H1 (cell line): ENCODE data around the gene INTS6. TPM values are rescaled to one million over a fixed set of nuclear protein-coding genes. Genes with fewer than 3 reads are reported as not detected.
A peak's percentile ranks its signal among the peaks of the same experiment; 100 is the strongest.

Experiments used
- CTCF ChIA-PET: fragments of 300-600 bp; sonication (Branson Sonifier 250); formaldehyde crosslinking; loops from one replicate; lab custom pipeline; 2021; ENCODE audit not compliant: partially characterized antibody; lab: Charles Lee
- POLR2A ChIA-PET: fragments of 300-600 bp; sonication (Branson Sonifier 250); formaldehyde crosslinking; loops from one replicate; lab custom pipeline; 2021; ENCODE audit warnings: inconsistent platforms; ENCODE audit not compliant: partially characterized antibody; lab: Charles Lee
- DNase-seq, 2 experiments: peaks; one replicate each; pipeline versions ENCODE4 v3.0.0 to v3.0.0-alpha.2; 2010 to 2022; ENCODE audit warnings: low spot score in 2 of 2, low read depth in 1 of 2, mixed read lengths in 1 of 2
- FAIRE-seq: peaks from 2 replicates; lab custom pipeline; 2011; peaks lifted over from hg19 to GRCh38; lab: Jason Lieb, UNC
- H2AFZ ChIP-seq: 2 replicates; pipeline ENCODE4 v1.8.1; 2012; ENCODE audit warnings: low read length, inconsistent platforms
- H2AK5ac ChIP-seq: 2 replicates; pipeline ENCODE4 v1.6.1; 2013; ENCODE audit warnings: low read depth, low read length
- H2BK120ac ChIP-seq: replicated peaks from 2 replicates; pipeline ENCODE3; 2013; ENCODE audit warnings: low read depth, low read length, inconsistent platforms
- H2BK12ac ChIP-seq: 2 replicates; pipeline ENCODE4 v1.6.1; 2013; ENCODE audit warnings: low read depth, low read length
- H2BK15ac ChIP-seq: 2 replicates; pipeline ENCODE4 v1.6.1; 2013; ENCODE audit warnings: low read length
- H2BK20ac ChIP-seq: 2 replicates; pipeline ENCODE4 v1.6.1; 2013; ENCODE audit warnings: low read length
- H2BK5ac ChIP-seq: 2 replicates; pipeline ENCODE4 v1.6.1; 2013; ENCODE audit warnings: low read depth, low read length
- H3K14ac ChIP-seq: 2 replicates; pipeline ENCODE4 v1.6.1; 2013; ENCODE audit warnings: inconsistent platforms; ENCODE audit not compliant: insufficient read length
- H3K18ac ChIP-seq: 2 replicates; pipeline ENCODE4 v1.6.1; 2013; ENCODE audit warnings: low read length; ENCODE audit errors: extremely low read depth
- H3K23ac ChIP-seq: 2 replicates; pipeline ENCODE4 v1.6.1; 2013; ENCODE audit warnings: inconsistent platforms; ENCODE audit not compliant: insufficient read length
- H3K23me2 ChIP-seq: 2 replicates; pipeline ENCODE4 v1.6.1; 2013; ENCODE audit warnings: low read depth, low read length
- H3K27ac ChIP-seq: 2 replicates; pipeline ENCODE4 v1.6.1; 2011; ENCODE audit warnings: low read depth, low read length, inconsistent platforms
- H3K27me3 ChIP-seq, 4 experiments: replicated peaks in 1 of 4; 1 replicate in 1 of 4; 2 replicates in 3 of 4; pipeline versions ENCODE4 v1.6.1 to v1.8.1; 2011 to 2013; ENCODE audit warnings: low read length in 3 of 4, mild to moderate bottlenecking in 3 of 4, inconsistent platforms in 2 of 4, mixed read lengths in 2 of 4, moderate library complexity in 1 of 4; ENCODE audit not compliant: control insufficient read depth in 3 of 4, insufficient read depth in 3 of 4; ENCODE audit errors: extremely low read depth in 1 of 4
- H3K36me3 ChIP-seq, 4 experiments: 2 replicates each; pipeline versions ENCODE4 v1.6.1 to v1.8.1; 2011 to 2013; ENCODE audit warnings: mild to moderate bottlenecking in 4 of 4, low read length in 3 of 4, moderate library complexity in 2 of 4, control low read depth in 1 of 4, inconsistent platforms in 1 of 4; ENCODE audit not compliant: insufficient read depth in 4 of 4, control insufficient read depth in 2 of 4
- H3K4ac ChIP-seq: replicated peaks from 2 replicates; pipeline ENCODE3; 2013; ENCODE audit warnings: low read length, low read depth, mixed read lengths, inconsistent platforms; ENCODE audit not compliant: insufficient read length
- H3K4me1 ChIP-seq, 4 experiments: replicated peaks in 1 of 4; 1 replicate in 1 of 4; 2 replicates in 3 of 4; pipeline versions ENCODE4 v1.6.1 to v1.8.1; 2011 to 2013; ENCODE audit warnings: low read length in 3 of 4, inconsistent platforms in 2 of 4, mixed read lengths in 1 of 4; ENCODE audit not compliant: insufficient read depth in 4 of 4, control insufficient read depth in 3 of 4
- H3K4me2 ChIP-seq, 2 experiments: 2 replicates each; pipeline versions ENCODE4 v1.6.1 to v1.8.1; 2011 to 2013; ENCODE audit warnings: low read depth in 2 of 2, low read length in 2 of 2, control low read depth in 1 of 2, inconsistent platforms in 1 of 2, mild to moderate bottlenecking in 1 of 2; ENCODE audit not compliant: insufficient read depth in 1 of 2
- H3K4me3 ChIP-seq, 4 experiments: fragments of 200-600, 300-600 bp in 1 of 4; sonication (generic), shearing (Covaris generic), sonication (Bioruptor Twin) in 1 of 4; 2 replicates each; pipeline versions ENCODE4 v1.5.1 to v1.8.1; 2011 to 2016; ENCODE audit warnings: low read length in 4 of 4, low read depth in 3 of 4, control low read depth in 2 of 4, inconsistent platforms in 2 of 4, mild to moderate bottlenecking in 2 of 4, mixed read lengths in 1 of 4, moderate library complexity in 1 of 4; ENCODE audit not compliant: insufficient read depth in 2 of 4; ENCODE audit errors: extremely low read depth in 1 of 4
- H3K56ac ChIP-seq: replicated peaks from 2 replicates; pipeline ENCODE3; 2013; ENCODE audit warnings: low read depth, mild to moderate bottlenecking, mixed read lengths, low read length, inconsistent platforms; ENCODE audit not compliant: insufficient read length
- H3K79me1 ChIP-seq: 2 replicates; pipeline ENCODE4 v1.6.1; 2013; ENCODE audit warnings: low read depth, low read length, control low read depth
- H3K79me2 ChIP-seq, 2 experiments: 2 replicates each; pipeline versions ENCODE4 v1.6.1 to v1.8.1; 2012 to 2013; ENCODE audit warnings: low read length in 2 of 2, mild to moderate bottlenecking in 2 of 2, inconsistent platforms in 1 of 2; ENCODE audit not compliant: insufficient read depth in 2 of 2, control insufficient read depth in 1 of 2
- H3K9ac ChIP-seq, 4 experiments: replicated peaks in 1 of 4; 1 replicate in 1 of 4; 2 replicates in 3 of 4; pipeline versions ENCODE4 v1.6.1 to v1.8.1; 2011 to 2013; ENCODE audit warnings: low read depth in 3 of 4, low read length in 3 of 4, control low read depth in 2 of 4, mild to moderate bottlenecking in 2 of 4, moderate library complexity in 2 of 4, inconsistent platforms in 1 of 4; ENCODE audit errors: extremely low read depth in 1 of 4
- H3K9me3 ChIP-seq, 2 experiments: 2 replicates each; pipeline versions ENCODE4 v1.6.1 to v1.8.1; 2012 to 2013; ENCODE audit warnings: mild to moderate bottlenecking in 2 of 2, moderate library complexity in 2 of 2, control low read depth in 1 of 2, inconsistent platforms in 1 of 2, low read depth in 1 of 2, low read length in 1 of 2, mixed read lengths in 1 of 2; ENCODE audit not compliant: insufficient read depth in 2 of 2
- H4K20me1 ChIP-seq, 2 experiments: replicated peaks in 1 of 2; 2 replicates each; pipeline versions ENCODE3 to v1.8.1; 2011 to 2013; ENCODE audit warnings: inconsistent platforms in 2 of 2, low read length in 2 of 2, mild to moderate bottlenecking in 1 of 2; ENCODE audit not compliant: insufficient read depth in 2 of 2, control insufficient read depth in 1 of 2
- H4K5ac ChIP-seq: 2 replicates; pipeline ENCODE4 v1.6.1; 2013; ENCODE audit warnings: low read length, low read depth, mixed read lengths, inconsistent platforms; ENCODE audit not compliant: insufficient read length
- H4K8ac ChIP-seq: 2 replicates; pipeline ENCODE4 v1.8.0; 2013; ENCODE audit warnings: mild to moderate bottlenecking, moderate library complexity, low read length, inconsistent platforms; ENCODE audit not compliant: insufficient read depth; ENCODE audit errors: extremely low read depth
- H4K91ac ChIP-seq: replicated peaks from 2 replicates; pipeline ENCODE3; 2013; ENCODE audit warnings: low read length, mixed read lengths, inconsistent platforms; ENCODE audit not compliant: insufficient read length
- CEBPB ChIP-seq: IDR thresholded peaks from 2 replicates; pipeline ENCODE4 v1.6.1; 2012; ENCODE audit warnings: low read depth, low read length
- NRF1 ChIP-seq: IDR thresholded peaks from 2 replicates; pipeline ENCODE4 v1.6.1; 2011; ENCODE audit warnings: mild to moderate bottlenecking, low read depth, low read length, improper control_type of control experiment
- WGBS, 2 experiments: shearing (Covaris generic) in 1 of 2; methylation state at CpG; one replicate each; pipeline versions ENCODE4 v1.1.6 to v1.1.7; 2013 to 2015; ENCODE audit warnings: low lambda C conversion rate in 2 of 2, mixed read lengths in 2 of 2, inconsistent platforms in 1 of 2, low coverage in 1 of 2, missing lambda C conversion rate in 1 of 2; ENCODE audit not compliant: insufficient replicate concordance in 2 of 2, insufficient coverage in 1 of 2, insufficient read length in 1 of 2; ENCODE audit errors: extremely low coverage in 1 of 2, missing lambda C conversion rate in 1 of 2; 5-methylcytosine and 5-hydroxymethylcytosine counted together
- polyA plus RNA-seq, 7 experiments: library from polyadenylated mRNA; depleted of rRNA in 3 of 7; stranded (reverse) in 5 of 7; unstranded in 2 of 7; fragments of >200 nt in 5 of 7; fragments of 200-250 nt in 2 of 7; gene quantifications; 1 replicate in 5 of 7; 2 replicates in 1 of 7; 4 replicates in 1 of 7; pipeline versions ENCODE4 v1.2.1 to v1.2.3, GENCODE V29; 2011 to 2013; ENCODE audit warnings: missing spikeins in 2 of 7, mixed read lengths in 2 of 7
- total RNA-seq: library from RNA; stranded (reverse); fragmentation: NEBNext Ultra II Directional; extraction: Animal tissue kit (Norgen Biotek cat#: 25700); gene quantifications from 2 replicates; pipeline ENCODE4 v1.2.1, GENCODE V29; 2021

The INTS6 gene
- total and polyA plus RNA-seq, 2 of the 8 experiments (the other 6 are each of a cell fraction or from before 2014, with no cell fraction given) = 12.6 to 42.8 TPM

- no peak overlapping the region for H3K27ac ChIP-seq
- no peaks in the 10 kb centered on the region for H3K23me2 ChIP-seq
- no peak overlapping the region for H2BK5ac ChIP-seq
- H3K36me3 ChIP-seq = peaks cover 0 to 8% (median 0%) of the 10 kb centered on the region in 4 experiments; a peak in 2 of 8 replicates
- ChIA-PET POLR2A (no interaction called here), CTCF (interaction anchor here (0.7 kb wide), 1 partner anchor 269 kb away, joined by 3 read pairs; no protein-coding TSS in a partner anchor)
- H2AFZ ChIP-seq = no peak overlapping the region
- H3K27me3 ChIP-seq = peaks cover 0 to 1% (median 0%) of the 10 kb centered on the region in 4 experiments; a peak in 1 of 7 replicates
- peak; percentile 61 for TF ChIP-seq CEBPB
- TF ChIP-seq NRF1 = no peak
- peaks cover 0 to 95% of the 10 kb centered on the region in 2 experiments; a peak in 3 of 4 replicates for H3K79me2 ChIP-seq
- H3K79me1 ChIP-seq = peaks cover 6% of the 10 kb centered on the region; the same call in 1 of the 2 replicates
- H3K4me3 ChIP-seq = no peak overlapping the region
- peaks cover 0 to 9% (median 2%) of the 10 kb centered on the region in 4 experiments; a peak in 3 of 7 replicates for H3K4me1 ChIP-seq
- H2BK12ac ChIP-seq = no peak overlapping the region
- H4K91ac ChIP-seq = no peak overlapping the region
- no peak overlapping the region for H4K8ac ChIP-seq
- no peak overlapping the region for H3K56ac ChIP-seq
- DNase-seq = no peak
- H3K18ac ChIP-seq = no peak overlapping the region
- no peak overlapping the region for H2BK20ac ChIP-seq
- no peak overlapping the region for H4K5ac ChIP-seq
- H3K23ac ChIP-seq = no peak overlapping the region
- H2AK5ac ChIP-seq = no peak overlapping the region
- WGBS, 2 experiments = 89% methylated on average over 2 of the region's 2 CpGs; no CpG with 5 or more reads in 1 of the 2 experiments
- no peak overlapping the region for H2BK15ac ChIP-seq
- no peak for FAIRE-seq
- H3K9me3 ChIP-seq = no peaks in the 10 kb centered on the region
- H3K4ac ChIP-seq = no peak overlapping the region
- no peak overlapping the region for H3K4me2 ChIP-seq
- no peak overlapping the region for H2BK120ac ChIP-seq
- no peak overlapping the region for H3K9ac ChIP-seq
- no peak overlapping the region for H3K14ac ChIP-seq
- H4K20me1 ChIP-seq = peaks cover 2 to 3% of the 10 kb centered on the region in 2 experiments
Observed at GRCh38 chr13:51396352-51396751, 56.5 kb downstream of the INTS6 start.
